A204.1 (cell line): ENCODE data around the gene SPINK14.
A peak's percentile ranks its signal among the peaks of the same experiment; 100 is the strongest.

ENCODE experiments used
- FAIRE-seq: peaks from 2 replicates; lab custom pipeline; 2012; peaks lifted over from hg19 to GRCh38; lab: Jason Lieb, UNC

Gene SPINK14, protein sequence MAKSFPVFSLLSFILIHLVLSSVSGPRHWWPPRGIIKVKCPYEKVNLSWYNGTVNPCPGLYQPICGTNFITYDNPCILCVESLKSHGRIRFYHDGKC

DNA sequence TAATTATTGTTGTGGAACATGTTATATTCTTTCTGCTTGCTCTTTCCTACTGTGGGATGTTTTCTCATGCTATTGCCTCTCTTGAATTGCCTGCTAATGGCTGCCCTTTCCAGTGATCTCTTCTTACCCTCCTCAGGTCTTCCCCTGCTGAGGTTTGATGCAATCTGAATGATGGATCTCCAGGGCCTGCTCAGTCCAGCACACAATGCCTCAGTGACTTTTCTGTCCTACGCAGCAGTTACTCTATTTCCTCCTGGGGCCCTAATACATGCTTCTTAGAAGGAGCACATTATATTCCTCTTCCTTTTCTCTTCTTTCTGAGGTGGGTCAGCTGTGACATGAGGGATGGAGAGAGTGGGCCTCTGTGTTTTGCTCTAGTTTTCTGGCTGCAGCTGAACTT, at the start of gene SPINK14:
SPINK14 (plus strand) TSS at position 301 of the 400 bp plus-strand sequence. CDS start 1,187 bp downstream, outside the sequence.
- FAIRE-seq, result no peak

DNA sequence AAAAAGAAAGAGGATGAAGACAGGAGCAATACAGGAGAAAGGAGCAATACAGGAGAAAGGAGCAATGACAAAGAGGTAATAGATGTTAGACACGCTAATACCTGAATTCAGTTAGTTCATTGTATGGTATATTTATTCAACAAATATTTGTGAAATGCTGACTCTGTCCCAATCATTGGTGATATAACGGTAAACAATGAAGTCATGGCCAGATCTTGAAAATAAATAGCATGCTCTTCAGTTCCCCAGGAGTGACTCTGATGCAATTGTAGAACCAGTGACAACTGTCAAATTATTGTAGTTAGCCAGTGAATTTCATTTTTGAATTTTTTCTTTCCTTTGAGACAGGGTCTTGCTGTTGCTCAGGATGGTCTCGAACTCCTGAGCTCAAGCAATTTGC, 48.0 kb upstream of the SPINK14 start:
- no peak for FAIRE-seq

DNA sequence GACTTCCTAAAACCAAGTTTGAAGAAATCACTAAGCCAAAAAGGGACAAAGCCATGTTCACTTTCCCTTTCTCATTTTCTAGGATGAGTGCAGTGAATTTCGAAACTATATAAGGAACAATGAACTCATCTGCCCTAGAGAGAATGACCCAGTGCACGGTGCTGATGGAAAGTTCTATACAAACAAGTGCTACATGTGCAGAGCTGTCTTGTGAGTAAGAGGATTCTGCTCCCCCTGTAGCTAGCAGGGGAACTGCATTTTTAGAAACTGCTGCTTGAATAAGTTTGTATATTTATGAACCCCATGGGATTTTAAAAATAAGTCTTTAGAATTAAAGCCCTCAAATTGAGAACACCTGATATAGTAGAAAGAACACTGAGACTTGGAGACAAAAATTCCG, 42.7 kb upstream of the SPINK14 start:
- no peak for FAIRE-seq

DNA sequence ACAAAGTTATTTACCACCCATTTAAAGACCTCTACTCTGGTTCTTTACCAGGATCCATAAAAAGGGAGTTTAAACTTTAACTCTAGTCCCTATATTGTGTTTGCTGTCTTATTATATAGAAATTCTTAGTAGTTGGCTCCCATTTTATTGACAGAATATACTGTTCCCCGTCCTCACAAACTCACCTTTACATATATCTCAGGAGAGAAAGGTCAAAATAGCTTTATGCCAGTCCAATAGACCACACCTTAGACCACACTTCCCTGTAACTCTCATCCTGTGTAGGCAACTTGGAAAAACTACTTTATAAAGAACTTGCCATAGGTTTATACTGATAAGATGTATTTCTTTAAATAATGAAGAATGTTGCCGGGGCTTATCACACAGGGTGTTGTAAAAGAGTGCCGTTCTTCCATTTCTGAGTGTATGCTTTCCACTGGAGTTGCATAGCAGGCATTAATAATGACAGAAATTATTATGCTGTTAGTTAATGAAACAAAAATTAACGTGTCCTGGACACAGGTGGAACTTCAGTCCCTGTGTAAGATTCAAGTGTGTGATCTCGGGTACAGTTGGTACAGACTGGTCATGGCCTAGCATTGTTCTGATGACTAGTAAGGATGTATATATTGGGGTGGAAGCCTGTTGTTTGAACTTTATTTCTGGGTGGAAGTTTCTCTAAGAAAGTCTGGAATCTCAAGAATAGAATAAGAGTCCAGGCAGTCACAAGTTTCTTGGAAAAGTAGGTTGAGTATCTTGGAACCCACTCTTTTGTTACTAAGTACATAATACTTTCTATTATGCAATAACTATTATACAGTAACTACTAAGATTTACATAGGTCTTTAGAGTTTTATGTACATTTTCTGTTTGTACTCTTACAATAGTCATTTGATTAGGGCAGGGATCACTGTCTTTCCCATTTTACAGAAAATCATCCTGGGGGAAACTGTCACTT, 33.0 kb upstream of the SPINK14 start:
- FAIRE-seq, result no peak

DNA sequence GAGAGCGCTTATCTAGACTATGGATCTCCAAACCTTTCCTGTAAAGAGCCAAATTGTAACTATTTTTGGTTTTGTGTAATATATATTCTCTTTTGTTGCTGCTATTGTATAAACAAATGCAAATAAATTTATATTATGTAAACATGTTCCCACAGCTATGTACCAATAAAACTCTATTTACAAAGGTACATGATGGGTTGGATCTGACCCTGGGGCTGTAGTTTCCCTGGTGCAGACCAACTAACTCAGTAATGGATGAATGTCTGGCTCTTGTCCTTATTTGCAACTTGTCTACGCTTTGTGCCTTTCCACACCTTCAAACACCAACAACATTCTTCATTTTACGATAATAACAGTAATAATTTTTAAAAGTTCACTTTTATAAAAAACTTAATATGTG, 27.5 kb upstream of the SPINK14 start:
- no peak for FAIRE-seq

DNA sequence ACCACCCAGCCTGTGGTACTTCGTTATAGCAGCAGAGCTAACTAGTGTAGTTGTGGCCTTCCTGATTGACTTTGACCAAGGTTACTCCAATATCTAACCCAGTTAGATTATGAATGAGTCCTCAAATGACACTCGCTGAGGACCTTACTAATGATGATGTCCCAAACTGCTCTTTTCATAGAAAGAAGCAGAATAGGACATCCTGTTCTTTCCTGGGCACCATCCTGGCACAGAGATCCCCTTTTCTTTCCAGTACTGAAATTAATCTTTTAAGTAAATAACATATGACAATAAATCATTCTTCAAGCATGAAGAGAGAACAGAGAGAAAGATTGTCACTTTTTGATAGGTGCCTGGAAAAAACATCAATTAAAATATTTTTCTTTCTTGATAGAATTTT, 26.7 kb upstream of the SPINK14 start:
- no peak for FAIRE-seq

DNA sequence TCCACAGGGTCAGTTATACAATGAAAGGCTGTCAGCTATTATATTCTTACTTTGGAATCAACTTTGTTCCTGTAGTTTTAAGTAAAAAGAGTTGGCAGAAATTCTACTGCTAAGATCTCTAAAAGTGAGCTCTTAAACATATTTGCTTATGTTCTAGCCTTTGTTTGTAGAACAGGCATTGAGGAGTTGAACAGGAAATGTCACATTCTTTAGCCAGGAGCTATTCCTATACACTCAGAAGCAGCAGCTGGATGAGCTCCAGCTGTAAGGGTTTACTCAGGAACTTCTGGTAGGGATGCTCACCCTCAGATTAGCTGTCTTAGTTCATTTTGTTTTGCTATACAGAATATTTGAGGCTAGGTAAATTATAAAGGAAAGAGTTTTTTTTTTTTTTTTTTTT, 22.4 kb upstream of the SPINK14 start:
- FAIRE-seq, result no peak

DNA sequence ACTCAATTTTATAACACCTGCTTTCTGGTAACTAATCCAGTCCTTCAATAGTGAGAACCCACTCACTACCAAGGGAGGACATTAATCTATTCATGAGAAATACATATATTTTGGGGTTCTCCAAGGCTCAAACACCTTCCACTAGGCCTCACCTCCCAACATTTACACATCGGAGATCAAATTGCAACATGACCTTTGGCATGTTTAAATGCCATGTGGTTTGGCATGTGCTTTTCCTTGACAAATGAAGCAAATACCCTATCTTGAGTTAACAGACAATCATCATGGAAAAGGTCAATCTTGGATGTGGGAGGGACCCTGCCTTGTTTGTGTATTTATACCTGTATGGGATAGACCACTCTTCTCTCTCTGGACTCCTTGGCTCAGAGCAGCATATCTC, 21.9 kb upstream of the SPINK14 start:
- FAIRE-seq, result no peak

DNA sequence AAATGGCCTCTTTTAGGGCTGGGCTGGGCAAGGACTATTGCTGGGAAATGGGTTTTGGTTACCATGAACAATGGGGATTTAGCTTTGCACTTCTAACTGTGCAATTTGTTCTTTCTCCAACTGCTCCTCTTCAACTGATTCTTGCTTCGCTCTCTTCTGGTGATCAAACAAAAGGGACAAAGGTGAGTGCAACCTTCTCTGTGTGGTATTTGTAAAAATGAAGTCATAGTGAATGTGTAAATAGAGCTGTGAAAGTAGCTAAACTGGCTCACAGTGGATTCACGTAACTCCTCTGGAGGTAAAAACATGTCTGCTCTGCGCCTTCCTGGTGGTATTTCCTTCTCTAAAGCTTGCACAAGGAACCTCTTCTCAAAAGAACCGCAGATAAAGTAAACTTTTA, 20.9 kb upstream of the SPINK14 start:
- FAIRE-seq, result no peak

DNA sequence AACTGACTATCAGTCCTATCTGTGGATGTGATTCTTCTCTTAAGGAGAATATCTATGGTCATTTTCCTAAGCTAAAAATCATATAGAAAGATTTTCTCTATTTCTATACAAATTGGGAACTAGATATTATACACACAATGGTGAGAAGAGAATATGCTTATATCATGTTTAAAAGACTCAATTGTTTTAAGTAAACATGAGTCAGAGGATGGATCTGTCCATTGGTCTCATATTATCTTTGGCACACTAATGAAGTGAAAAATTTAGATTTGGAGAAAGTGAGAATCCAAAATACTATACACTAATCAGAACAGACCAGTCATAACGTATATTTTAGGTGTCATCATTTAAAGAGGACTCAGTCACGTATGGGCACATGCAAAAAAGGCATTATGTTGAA, 16.5 kb upstream of the SPINK14 start:
- FAIRE-seq, result no peak

DNA sequence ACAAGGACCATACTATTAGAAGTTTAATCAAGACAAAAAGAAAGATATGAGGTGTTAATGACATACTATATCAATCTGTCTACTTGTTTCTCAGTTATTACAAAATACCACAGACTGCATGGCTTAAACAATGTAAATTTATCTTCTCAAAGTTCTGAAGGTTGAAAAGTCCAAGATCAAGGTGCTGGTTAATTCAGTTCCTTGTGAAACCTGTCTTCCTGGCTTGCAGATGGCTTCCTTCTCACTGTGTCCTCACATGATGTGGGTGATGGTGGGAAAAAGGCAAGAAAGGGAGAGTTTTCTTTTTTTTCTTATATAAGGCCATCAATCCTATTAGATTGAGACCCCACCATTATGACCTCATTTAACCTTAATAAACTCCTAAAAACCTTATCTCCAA, 15.6 kb upstream of the SPINK14 start:
- FAIRE-seq, result no peak

DNA sequence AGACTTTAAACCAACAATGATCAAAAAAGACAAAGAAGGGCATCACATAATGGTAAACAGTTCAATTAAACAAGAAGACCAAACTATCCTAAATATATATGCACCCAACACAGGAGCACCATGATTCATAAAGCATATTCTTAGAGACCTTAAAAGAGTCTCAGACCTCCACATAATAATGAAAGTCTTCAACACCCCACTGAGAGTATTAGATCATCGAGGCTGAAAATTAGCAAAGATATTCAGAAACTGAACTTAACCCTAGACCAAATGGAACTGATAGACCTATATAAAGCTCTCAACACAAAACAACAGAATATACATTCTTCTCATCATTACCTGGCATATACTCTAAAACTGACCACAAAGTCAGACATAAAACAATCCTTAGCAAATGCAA, 11.7 kb upstream of the SPINK14 start:
- no peak for FAIRE-seq

DNA sequence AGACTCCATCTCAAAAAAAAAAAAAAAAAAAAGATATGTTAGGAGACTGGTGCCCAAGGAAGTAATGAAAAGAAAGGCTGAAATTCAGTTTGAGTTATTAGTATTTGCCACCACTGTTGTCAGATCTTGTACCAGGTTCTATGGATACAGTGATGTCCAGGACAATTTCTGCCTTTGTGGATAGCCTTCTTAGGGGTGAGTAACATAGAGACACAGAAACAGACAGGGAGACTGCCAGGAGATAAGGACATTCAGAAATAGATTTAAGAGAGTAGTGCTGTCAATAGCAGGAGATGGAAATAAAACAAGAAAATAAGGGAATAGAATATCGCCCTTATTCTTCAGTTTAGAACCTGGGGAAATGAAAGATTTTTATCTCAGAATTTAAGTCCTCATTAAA, 6.3 kb upstream of the SPINK14 start:
- no peak for FAIRE-seq

DNA sequence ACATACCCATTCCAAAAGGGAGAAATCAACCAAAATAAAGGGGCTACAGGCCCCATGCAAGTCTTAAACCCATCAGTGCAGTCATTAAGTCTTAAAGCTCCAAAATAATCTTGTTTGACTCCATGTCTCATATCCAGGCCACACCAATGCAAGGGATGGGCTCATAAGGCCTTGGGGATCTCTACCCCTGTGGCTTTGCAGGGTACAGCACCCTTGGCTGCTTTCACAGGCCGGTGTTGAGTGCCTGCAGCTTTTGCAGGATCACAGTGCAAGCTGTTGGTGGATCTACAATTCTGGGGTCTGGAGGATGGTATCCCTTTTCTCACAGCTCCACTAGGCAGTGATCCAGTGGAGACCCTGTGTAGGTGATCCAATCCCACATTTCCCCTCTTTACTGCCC, 5.0 kb upstream of the SPINK14 start:
- no peak for FAIRE-seq

DNA sequence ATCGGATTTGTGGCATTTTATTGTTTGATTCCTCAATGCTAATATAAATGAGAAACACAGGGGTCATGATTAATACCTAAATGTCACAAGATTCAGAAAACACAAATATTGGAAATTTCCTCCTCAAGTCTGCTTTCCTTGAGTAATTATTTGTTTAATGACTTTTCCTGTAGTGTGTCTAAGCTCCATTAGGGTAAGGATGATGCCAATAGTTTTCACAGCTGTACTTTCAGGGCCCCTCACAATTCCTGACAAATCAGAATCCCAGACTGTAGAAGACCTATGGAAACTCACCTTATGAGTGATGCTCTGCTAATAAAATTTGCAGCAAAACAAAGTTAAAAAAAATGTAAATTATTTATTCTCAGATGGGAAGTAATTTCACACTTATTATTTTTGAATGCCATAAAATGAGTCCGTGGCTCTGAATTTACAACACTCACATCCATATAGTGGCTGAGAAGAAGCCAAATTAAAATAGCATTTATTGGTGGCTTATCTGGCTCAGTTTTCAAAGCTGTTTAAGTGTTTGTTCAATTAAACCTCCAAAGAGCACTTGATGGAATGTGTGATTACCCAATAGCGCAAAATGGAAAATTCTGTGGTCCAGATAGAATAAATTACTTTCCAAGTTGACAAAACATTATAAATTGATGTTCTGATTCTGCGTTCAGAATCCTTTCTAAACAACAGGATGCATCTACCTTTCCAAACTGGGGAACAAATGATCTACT, 1.6 kb upstream of the SPINK14 start:
- no peak for FAIRE-seq

DNA sequence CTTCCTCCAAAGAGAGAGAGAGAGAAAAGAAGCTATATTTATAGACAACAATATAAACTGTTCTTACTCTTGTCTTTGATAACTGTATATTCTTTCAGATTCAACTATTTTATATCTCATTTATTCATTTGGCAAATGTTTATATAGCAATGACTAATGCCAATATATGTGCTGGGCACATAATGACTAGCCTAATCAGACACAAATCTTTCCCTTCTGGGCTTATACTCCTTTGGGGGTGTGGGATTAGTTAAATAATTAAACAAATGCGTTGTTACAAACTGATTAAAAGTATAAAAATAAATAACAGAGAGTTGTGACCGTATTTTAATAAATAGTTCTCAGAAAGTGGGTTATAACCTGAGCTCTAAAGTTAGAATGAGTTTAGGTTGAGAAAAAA, 4.0 kb downstream of the SPINK14 start:
- FAIRE-seq, result no peak

DNA sequence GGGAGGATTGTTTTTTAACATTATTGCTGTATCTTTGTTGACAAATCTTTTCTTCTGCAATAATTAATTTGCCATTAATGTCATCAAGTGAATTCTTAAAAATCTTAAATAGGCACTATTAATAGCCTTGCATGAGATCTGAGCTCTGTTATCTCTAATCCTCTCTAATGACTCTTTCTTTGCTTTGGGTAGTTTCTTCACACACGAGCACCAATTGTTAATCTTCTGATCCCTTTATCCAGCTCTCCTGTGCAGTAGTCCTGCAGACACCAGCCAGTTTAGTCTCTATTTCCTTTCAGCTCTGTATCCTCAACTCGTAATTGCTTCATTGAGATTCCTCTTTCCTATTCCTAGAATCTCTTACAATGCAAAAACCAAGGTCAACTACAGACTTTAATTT, 8.1 kb downstream of the SPINK14 start:
- no peak for FAIRE-seq

DNA sequence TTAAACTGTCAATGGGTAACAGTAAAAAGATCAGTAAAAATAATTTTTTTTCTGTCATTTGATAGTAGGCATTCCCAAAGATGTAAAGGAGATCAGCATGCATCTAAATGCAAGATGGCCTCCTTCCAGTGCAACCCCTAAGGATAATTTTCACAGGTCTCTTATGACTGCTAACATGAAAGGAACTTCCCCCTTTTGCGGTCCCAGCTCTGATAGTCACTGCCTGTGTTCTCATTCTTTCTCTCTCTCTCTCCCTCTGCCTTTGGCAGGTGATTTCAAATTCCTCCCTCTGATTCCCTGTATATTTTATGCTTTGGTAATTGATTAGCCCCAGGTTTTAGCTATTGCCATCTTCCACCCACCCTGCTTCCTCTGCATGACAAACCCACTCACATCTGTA, 8.9 kb downstream of the SPINK14 start:
- FAIRE-seq, result no peak

DNA sequence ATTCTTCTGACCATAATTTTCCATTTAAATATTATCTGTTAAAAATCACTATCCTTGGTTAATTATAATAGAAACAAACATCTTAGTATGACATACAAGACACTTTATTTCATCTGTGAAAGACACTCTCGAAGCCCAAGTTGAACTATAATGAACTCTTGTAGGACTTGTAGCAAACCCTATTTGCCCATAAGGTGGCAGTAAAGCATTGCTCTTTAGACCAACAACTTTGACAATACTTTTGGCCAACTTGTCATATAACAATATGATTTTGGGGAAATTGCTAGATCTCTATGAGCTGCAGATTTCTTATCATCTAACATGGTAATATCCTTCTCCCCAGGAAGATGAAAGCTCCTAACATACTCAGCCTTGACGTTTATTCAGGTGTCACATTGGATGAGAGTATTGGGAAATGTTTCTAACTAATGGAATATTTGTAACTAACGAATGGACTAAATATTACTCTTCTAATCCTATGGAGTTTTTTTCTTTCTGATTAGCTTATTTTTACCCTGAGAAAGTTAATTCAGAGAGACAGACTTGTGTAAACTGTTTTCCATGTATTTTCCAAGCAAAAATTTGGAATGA, 11.0 kb downstream of the SPINK14 start:
- peak; percentile 94 for FAIRE-seq

DNA sequence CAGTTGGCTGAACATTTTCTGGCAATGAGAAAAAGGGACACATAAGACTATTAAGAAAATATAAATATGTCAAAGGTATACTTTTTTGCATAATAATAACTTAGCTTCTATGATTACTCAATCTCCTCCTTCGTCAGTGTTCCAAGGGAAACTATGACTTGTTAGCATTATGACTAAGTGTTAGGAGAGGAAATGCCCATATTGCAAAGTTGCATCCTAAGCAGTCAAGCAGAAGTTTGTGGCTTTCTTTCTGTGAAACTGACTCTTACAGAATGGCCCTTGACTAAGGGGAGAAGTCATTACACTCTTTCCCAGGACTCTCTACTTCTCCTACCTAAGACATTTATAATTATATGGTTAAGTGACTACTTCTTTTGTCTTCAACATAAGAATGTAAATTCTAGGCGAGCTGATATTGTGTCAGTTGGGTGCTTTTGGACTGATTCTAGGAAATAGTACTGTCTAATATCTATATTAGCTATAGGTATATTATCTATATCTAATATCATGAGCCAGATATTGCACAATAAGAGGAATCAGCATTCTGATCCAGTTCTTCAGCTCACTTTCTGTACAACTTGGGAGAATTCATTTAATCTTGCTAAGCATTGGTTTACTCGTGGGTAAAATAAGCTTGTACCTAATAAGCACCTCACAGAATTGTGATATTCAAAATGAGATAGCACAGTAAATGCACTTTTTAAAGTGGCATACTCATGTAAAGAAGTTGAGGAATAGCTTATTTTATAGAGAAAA, 18.1 kb downstream of the SPINK14 start:
- FAIRE-seq, result no peak

DNA sequence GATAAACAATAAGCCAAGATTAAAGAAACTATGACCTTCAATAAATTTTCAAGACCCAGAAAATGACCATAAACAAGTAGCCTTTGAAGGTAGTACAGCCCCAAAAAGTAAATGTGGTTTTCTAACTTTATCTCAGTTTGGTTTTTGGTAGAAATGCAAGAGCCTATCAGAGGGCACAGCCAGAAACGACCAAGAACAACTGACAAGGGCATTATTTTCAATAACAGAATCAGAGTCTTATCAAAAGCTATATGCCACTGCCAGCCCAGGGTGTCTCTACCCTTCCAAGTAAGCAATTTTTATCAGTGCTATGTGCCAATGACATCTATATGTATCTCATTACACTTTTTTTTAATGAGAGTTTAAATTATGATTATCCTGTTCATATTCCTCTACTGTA, 22.7 kb downstream of the SPINK14 start:
- FAIRE-seq, result no peak

DNA sequence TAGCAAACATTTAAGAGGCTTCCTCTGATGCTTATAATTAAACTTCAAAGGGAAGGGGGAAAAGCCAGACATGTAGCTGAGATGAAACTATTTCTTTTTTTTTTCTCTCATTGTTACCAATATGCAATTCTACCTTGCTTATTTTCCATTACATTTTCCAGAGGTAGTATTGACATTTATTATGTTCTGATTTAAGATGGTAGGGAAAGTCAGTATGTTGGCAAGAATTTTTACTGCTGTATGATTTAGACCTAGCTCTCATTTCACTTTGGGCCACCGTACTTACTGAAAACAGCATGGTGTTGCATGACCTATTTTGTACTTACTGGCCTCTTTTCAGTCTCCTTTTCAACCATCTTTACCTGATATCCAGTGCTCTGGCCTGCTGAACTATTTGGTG, 24.9 kb downstream of the SPINK14 start:
- FAIRE-seq, result no peak
